ENCODE measurements around the gene CDK2.

GRCh38 chr12:56010111-56010570 is 43.5 kb downstream of the CDK2 start:
- TF ChIP-seq CTCF (IDR thresholded peaks at IDR 0.05) (no peak), EZH2phosphoT487 (IDR thresholded peaks at IDR 0.05) (no peak), EZH2 (IDR thresholded peaks at IDR 0.05) (no peak)
